Activated T-helper 1 cell treated with anti-CD3 and anti-CD28 coated beads, Interleukin-2, amount 50 U/mL, for 16 hours (primary cell): ENCODE data around the gene STYX.

Source experiments
- DNase-seq, 2 donors: peaks; one replicate each; pipeline ENCODE4 v3.0.0-alpha.2; 2020; ENCODE audit warnings: low read depth in 1 of 2, low spot score in 1 of 2

STYX gene

DNA sequence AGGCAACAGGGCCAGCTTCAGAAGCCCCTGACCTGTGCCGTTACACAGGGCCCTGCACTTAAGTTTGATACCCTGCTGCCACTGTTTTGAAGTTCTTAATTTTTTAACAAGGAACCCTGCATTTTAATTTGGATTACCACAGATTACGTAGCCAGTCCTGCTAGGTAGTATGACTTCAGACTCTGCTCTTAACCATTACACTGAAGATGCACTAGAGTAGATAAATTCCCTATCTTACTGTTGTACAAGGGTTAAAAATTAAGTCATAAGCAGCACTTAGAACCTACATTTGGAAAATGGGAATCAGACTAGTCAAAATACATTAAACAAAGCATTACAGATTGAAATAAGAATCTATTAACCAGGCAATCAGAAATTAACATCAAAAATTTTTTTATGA lies 59.2 kb downstream of the STYX start:
- DNase-seq: no peak

DNA sequence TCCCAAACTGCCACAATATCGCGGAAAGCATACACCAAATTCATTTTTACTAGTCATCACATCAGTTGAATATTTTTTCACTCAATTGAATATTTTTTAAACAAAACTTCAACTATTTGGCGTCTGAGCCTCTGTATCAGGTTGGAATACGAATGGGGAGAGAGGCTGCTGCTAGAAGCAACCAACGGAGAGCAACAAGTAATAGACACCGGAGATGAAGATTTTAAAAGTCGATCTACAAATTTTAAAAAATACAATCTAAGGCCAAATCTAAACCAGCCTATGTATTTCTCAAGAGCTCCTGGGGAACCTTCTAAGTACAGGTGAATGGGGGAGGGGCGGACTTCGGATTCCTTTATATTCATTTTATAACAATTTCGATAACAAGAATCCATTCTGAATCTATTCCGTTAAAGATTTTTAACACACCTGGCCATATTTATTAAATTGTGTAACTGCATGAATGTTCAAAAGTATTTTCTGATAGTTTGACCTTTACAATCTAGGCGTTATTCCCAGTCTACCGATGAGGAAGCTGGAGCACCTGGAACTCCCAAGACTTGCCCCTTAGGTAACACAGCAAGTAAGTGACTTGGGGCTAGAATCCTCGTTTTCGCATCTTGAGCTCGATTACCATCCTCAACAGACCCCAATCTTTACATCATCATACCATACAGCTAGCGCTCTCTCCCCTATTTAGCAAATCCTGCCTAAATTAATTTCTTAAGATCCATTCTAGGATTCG lies 60.2 kb downstream of the STYX start:
- DNase-seq: no peak

DNA sequence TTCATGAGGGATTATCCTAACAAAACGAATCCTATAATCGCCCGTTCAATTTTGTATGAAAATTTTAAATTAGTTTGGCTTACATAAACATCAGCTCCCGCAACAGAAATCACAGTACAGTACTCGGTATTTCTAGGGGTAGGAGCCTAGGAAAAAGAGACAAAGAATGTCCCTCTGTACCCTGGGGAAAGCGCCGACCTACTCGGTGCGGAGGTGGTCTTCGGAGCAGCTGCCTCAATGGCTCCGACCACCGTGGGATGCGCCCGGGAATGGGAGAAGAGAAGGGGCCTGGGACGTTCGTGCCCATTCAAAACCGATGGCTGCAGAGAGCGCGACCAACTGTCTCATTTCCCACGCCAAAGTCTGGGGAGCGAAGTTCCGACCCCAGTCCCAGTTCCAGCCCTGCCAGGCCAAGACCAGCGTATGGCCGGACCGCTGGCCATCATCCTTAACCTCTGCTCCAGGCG lies 60.8 kb downstream of the STYX start:
- DNase-seq: peak in 1 of 2 donors; percentile 1

DNA sequence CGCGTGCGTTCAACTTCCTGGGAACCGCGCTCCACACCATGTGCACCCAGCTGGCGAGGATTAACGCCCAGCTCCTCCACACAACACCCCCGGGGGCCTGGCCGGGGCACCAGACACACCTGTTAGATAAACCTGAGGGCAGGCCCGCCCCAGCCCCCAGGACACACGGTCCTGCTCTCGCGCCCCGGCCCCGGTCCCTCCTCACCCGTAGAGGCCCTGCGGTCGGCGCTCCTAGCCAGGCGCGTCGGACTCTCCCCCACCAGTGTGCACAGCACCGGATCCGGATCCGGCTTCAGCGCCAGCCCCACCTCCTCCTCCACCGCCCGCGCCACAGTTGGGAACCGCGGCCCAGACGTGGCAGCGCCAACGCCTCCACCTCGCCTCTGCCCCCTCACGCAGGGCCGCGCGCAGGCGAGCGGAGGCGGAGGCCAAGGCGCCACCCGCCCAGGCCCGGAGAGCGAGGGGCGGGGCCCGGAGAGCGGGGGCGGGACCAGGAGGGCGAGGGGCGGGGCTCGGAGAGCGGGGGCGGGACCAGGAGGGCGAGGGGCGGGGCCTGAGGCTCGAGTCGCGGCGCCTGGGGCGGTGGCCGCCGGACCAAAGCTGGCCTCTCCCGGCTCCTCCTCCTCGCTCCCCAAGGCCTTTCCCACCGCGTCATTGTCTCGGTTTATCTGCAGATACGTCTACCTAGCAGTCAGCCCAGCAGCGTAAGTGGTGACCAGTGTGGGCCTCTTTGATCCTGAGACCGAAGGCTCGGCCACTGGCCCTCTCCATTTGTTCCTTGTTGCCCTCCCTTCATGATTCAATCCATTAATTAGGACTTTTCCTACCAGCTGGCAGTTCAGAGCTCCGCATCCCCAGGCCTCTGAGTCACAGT lies 61.5 kb downstream of the STYX start, which contains the start of gene GNPNAT1:
Gene GNPNAT1, minus strand, starts transcription at position 385 of the 874 bp plus-strand sequence. CDS start 6,957 bp downstream, outside the sequence.
- DNase-seq: peak; percentile 76 to 83

DNA sequence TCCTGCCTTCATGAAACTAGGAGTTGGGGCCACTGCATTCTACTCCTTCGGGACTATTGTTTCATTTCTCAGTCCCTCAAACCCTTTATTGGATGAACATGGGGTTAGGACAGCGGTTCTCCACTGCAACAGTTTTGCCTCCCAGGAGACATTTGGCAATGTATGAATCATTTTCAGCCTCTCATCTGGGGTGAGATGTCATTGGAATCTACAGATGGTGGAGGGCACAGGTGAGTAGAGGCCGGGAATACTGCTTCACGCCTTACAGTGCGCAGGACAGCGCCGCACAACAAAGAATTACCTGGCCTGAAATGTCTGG lies 62.1 kb downstream of the STYX start:
- DNase-seq: no peak

DNA sequence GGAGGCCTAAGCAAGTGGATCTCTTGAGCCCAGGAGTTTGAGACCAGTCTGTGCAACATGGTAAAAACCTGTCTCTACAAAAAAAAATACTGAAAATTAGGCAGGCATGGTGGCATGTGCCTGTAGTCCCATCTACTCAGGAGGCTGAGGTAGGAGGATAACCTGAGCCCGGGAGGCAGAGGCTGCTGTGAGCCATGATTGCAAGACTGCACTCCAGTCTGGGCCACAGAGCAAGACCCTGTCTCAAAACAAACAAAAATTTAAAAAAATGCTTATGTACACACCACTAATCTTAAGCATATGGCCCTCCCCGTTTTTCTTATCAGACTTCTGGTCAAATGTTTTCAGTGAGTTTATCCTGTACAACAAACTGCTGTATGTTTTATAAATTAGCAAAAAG lies 63.1 kb downstream of the STYX start:
- DNase-seq: no peak

DNA sequence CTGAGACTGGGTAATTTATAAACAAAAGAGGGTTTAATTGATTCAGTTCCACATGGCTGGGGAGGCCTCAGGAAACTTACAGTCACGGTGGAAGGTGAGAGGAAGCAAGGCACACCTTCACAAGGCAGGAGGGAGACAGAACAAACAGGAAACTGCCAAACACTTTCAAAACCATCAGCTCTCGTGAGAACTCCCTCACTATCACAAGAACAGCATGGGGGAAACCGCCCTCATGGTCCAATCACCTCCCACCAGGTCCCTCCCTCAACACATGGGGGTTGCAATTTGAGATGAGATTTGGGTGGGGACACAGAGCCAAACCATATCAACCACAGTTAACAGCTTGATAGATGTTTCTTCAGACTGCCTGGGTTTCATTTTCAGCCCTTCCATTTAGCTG lies 67.7 kb downstream of the STYX start:
- no peak for DNase-seq

DNA sequence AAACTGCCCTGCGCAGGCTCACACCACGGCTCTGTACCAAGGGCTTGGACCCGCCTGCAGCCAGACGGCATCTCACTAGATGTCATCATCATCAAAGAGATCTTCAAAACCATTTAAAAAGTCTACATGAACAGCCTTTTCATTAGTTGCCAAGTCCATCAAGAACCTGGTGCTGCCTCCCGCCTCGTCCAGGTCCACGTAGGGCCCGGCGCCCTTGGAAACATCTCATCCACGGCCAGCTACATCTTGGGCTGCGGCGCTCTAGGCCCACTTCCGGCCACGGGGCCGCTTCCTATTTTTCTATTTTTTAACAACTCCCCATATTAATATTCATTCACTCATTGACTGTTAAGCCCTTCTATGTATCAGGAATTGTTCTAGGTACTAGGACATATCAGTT lies 68.9 kb downstream of the STYX start:
- no peak for DNase-seq

DNA sequence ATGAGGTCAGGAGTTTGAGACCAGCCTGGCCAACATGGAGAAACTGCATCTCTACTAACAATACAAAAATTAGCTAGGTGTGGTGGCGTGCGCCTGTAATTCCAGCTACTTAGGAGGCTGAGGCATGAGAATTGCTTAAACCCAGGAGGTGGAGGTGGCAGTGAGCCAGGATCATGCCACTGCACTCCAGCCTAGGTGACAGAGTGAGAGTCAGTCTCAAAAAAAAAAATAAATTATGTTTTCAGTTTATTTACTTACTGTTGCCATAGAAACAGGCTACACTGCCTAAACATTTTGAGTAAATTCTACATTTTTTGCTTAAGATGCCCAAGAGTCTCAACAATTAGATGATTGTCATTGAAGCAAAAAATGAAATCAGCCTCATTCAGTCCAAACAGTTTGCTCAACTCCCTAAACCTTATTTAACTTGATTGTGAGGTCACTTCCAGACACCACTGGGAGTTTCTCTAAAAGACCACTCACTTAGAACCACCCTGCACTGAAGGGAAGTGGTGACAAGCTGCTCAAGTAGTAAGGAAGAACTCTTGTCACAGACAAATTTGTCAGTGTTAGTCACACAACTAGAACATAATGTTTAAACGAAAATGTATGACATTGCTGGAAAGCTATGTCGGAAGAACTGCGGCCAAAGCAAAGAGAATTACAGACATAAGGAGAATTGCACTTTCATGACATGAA lies 71.2 kb downstream of the STYX start:
- no peak for DNase-seq

DNA sequence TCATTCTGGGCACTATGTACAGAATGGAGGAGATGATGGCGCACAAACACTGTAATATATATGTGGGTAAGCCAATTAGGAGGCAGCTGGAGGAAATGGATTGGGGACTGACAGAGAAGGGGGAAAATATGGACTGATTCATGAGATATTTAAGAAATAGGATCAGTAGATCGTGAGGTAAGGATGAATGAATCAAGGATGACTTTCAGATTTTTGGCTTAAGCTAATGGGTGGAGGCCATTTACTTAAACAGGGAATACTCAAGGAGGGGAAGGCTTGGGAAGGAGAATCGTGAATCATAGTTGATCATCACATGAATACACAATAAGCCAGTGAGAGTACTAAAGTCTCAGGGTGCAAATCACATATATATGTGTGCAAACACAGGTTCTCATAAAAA lies 72.6 kb downstream of the STYX start:
- DNase-seq: no peak

DNA sequence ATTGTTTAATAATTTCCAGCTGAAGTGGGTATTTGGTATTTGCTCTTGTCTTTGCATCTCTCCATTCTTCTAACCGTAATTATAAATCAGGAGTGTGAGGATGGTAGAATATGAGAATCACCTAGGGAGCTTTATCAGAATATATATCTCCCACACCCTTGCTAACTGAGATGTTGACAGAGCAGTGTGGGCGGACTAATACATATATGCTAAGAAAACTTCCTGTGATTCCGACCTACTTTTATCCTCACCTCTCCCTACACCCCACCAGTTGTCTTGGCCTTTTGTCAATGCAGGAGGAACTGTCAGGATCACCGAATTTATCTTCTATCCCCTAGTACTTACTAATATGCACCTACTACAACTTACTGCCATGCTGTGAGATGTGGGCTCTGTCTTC lies 76.1 kb downstream of the STYX start:
- DNase-seq: no peak

DNA sequence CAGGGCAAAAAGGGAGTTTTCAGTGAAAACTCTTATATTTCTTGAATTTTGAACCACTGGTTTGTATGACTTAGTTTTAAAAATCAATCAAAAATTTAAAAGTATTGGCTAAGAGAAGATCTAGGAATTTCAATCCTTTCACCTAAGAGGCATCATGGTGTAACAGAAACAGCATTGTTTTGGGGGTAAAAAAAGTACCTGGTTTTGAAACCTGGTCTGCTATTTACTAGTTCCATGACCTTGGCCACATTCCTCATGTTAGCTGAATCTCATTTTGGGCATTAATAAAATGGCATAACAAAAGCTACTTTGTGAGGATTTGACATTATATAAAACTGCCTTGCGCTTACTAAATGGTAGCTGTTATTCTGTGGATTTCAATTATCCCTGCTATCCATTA lies 78.1 kb downstream of the STYX start:
- DNase-seq: no peak

DNA sequence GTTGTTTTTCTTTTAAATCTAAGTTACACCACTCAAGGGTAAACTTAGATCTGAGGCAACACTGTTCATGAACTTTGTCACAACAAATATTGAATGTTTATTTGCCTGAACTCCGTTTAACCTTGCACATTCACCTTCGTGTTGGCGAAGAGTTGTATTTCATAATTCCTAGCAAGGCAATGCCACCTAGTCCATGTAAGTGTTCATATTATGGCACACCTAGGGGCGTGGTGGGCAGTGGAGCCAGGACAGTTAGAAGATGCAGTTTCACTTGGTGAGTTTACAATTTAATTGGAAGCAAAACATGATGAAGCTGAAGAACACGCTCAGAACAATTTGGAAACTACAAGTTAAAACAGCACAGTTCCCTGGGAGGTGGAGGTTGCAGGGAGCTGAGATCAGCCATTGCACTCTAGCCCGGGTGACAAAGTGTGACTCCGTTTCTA lies 91.9 kb downstream of the STYX start:
- no peak for DNase-seq

DNA sequence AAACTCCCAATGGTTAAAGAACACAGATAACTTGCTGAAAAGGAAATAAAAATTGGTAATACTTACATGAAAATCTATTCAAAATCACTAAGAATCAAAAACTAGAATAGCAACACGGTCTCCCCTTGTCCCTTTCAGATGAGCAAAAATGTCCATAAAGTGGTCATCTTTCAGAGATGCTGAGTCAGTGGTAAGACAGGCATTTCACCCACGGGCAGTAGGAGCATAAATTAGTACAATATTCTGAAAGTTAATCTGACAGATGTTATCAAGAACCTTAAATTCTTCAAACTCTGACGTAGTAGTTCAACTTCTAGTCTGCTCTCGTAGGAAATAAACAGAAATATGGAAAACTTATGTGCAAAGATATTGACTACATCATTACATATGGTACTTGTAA lies 94.5 kb downstream of the STYX start:
- no peak for DNase-seq
